ENCODE data around the gene NEURL2. TPM values are rescaled to one million over a fixed set of nuclear protein-coding genes. Genes with fewer than 3 reads are reported as not detected.
"Not testable (repeated sequence)": the region's sequence is repeated elsewhere in the genome, so short reads cannot be mapped to it uniquely, and the experiment has no call there.

The NEURL2 gene
- total RNA-seq, 1 experiment from 2014 or later, result 9.0 TPM

DNA sequence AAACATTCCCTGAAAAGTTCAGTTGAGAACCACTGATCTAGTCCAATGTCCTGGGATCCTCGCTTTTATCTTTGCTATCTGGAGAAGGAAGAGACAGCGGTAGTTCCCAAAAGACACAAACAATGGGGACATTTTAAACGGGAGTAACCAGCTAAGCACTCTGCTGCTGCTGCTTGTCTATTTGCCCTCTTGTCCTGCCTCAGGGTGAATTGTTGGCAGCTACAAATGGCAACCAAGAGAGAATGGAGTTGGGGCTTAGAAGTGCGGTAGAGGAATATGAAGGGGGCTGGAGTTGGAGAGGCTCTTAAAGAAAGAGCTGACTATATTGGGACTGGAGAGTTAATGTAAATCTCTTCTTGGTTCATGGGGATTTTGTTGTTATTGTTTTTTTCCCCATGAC lies 16.4 kb downstream of the NEURL2 start:
- DNase-seq (ENCODE audit: low read depth), result no peak

DNA sequence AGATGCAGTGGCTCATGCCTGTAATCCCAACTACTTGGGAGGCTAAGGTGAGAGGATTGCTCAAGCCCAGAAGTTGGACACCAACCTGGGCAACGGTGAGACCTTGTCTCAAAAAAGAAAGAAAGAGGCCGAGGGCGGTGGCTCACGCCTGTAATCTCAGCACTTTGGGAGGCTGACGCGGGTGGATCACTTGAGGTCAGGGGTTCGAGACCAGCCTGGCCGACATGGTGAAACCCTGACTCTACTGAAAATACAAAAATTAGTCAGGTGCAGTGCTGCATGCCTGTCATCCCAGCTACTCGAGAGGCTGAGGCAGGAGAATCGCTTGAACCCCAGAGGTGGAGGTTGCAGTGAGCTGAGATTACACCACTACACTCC lies 16.9 kb downstream of the NEURL2 start:
- not testable (repeated sequence) for DNase-seq (ENCODE audit: low read depth)

DNA sequence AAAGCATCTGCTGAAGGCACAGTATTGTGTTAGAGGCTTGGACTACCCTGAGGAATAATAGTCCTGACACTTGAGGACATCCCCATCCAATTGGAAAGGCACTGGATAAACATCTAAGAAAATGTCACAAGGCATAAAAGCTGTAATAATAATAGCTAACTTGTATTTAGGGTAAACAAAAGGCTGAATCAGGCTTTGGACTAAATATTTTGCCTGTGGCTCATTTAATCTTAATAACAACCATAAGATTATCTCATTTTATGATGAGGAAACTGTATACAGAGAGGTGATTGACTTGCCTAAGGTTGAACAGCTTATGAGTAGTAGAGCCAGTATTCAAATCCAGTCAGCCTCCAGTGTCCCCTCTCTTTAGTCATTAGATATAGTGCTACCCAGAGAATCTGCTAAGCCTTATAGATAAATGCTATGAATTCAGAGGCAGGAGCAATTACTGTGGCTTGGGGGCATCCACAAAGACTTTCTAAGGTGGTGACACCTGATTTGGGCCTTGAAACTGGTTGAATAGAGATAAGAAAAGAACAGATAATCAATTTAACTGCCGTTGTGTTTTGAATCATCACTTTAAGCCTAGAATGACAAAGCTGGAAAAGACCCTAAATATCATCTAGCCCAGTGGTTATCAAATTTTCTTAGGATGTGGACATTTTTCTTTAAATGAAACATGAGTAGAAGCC lies 17.5 kb downstream of the NEURL2 start:
- DNase-seq (ENCODE audit: low read depth), result no peak

DNA sequence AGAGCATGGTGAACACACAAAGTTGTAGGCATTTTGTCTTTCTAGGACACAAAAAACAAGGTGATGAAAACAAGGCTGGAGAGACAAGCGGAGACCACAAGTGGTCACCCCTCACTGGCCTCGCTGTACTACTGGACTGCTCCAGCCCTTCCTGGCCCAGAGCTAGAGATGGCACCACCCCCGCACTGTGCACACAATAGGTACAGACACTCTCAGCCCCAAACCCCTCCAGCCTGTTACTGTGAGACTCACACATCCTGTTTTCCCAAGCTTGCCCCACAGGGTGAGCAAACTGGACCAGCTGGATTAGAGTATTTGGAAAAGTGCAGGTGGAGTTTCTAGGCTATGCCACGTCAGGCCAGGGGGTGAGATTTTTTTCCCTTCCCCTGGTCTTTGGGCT lies 18.4 kb downstream of the NEURL2 start:
- DNase-seq (ENCODE audit: low read depth), result no peak

DNA sequence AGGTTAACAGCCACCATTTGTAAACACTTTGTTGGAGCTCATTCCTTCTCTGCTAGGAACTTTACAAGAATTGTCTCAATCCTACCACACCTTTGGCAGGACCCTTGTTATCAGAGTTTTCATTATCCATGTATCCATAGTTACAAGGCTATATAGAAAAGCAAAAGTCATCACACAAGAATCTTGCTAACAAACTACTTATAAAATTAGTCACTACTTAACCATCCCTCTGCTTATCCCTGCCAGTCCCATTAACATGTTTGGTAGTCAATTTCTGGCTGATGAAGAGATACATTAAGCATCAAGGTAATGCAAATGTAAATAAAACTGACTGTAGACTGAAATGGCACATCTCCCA lies 23.2 kb downstream of the NEURL2 start:
- peak; percentile 38 for DNase-seq (ENCODE audit: low read depth)

DNA sequence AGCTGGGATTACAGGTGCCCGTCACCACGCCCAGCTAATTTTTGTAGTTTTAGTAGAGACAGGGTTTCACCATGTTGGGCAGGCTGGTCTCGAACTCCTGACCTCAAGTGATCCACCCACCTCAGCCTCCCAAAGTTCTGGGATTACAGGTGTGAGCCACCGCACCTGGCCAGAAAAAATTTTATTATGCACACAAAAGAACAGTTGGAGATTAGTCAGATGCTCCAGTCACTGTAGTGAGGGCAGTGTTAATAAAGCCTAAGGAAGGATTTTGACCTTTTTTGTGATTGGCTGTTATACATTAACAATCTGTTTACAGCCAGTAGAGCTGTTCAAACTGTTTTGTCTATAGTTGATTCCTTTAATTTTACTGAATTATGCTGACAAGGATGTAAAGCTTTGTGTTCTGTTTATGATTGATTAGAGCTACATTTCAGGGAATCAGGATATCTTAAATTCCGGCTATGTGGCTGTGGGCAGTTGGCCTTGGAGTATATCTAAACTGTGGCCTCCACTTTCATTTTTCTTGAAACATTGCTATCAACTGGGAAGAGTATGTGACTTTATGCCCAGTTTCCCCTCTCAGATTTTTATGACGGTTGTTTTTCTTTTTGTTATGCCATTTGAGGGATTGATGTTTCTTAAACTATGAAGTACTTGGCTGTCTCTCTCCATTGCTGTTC lies 23.7 kb downstream of the NEURL2 start:
- DNase-seq (ENCODE audit: low read depth), result no peak

DNA sequence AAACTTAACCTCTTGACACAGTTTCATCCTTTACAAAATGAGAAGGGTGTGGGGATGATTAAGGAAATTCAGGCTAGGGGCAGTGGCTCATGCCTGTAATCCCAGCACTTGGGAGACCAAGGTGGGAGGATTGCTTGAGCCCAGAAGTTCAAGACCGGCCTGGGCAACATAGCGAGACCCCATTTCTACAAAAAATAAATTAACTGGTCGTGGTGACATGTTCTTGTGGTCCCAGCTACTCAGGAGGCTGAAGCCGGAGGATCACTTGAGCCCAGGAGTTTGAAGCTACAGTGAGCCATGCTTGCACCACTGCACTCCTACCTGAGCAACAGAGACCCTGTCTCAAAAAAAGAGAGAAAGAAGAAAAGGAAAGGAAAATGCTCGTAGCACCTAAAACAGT lies 24.6 kb downstream of the NEURL2 start:
- no peak for DNase-seq (ENCODE audit: low read depth)

DNA sequence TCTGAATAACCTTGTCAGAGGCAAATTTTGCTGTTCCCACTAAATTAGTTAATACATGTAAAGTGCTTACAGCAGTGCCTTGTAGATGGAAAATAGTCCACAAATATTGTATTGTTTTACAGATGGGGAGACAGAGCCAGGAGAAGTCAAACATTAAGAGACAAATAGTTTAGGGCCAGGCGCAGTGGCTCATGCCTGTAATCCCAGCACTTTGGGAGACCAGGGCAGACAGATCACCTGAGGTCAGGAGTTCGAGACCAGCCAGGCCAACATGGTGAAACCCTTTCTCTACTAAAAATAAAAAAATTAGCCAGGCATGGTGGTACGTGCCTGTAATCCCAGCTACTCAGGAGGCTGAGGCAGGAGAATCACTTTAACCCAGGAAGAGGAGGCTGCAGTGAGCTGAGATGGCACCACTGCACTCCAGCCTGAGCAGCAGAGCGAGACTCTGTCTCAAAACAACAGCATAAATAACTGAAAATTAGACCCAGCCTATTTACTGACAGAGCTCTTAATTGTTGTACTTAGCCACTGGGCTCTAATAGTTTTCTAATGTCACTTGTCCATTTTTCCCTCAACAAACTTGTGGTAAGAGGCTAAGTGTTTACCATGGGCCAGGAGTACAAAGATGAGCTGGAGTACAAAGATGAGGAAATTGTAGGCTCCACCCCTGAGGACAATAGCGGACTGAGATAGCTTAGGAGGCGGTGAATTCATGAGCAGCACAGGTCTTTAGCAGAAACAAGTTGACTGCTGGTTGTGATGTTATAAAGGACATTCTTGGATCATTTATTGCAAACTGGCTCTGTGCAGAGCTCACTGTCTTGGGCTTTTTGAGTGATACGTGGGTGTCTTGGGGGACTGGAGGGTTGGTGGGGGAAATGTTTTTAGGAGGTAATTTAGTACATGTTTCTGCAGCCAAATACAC lies 27.2 kb downstream of the NEURL2 start:
- DNase-seq (ENCODE audit: low read depth), result no peak

DNA sequence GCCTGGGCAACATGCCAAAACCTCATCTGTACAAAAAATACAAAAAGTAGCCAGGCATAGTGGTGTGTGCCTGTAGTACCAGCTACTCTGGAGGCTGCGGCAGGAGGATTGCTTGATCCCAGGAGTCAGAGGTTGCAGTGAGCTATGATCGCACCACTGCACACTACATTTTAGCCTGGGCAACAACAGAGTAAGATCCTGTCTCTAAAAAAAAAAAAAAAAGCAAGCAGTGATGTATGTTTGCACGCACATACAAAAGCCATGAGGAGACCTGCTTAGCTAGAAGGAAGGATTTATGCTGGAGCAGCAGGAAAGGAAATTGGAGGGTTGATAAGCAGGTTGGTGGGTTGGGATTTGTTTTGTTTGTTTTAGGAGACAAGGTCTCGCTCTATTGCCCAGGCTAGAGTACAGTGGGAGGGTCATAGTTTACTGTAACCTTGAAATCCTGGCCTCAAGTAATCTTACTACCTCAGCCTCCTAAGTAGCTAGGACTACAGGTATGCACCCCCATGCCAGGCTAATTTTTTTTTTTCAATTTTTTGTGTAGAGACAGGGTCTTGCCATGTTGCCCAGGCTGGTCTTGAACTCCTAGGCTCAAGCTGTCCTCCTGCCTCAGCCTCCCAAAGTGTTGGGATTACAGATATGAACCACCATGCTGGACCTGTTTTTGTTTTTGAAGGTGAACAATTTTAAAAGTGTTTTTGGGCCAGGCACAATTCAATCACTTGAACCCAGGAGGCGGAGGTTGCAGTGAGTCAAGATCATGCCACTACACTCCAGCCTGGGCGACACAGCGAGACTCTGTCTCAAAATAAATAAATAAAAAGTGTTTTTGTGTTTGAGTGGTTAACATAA lies 29.6 kb downstream of the NEURL2 start:
- DNase-seq (ENCODE audit: low read depth), result no peak

DNA sequence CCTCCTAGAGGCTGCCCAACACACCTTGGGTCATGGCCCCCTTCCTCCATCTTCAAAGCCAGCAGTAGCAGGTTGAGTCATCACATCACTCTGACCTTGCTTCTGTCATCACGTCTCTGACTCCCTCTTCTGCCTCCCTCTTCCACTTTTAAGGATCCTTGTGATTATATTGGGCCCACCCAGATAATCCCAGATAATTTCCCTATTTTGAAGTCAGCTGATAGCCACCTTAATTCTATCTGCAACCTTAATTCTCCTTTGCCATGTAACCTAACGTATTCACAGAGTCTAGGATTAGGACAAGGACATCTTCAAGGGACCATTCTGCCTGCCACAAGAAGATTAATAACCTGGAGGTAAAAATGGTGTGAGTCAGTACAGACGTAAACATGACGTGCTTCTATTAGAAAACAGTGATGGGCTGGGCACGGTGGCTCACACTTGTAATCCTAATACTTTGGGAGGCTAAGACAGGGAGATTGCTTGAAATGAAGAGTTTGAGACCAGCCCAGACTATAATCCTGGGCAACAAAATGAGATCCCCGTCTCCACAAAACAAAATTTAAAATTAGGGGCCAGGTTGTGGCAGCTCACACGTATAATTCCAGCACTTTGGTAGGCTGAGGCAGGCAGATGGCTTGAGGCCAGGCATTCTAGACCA lies 30.3 kb downstream of the NEURL2 start:
- no peak for DNase-seq (ENCODE audit: low read depth)

DNA sequence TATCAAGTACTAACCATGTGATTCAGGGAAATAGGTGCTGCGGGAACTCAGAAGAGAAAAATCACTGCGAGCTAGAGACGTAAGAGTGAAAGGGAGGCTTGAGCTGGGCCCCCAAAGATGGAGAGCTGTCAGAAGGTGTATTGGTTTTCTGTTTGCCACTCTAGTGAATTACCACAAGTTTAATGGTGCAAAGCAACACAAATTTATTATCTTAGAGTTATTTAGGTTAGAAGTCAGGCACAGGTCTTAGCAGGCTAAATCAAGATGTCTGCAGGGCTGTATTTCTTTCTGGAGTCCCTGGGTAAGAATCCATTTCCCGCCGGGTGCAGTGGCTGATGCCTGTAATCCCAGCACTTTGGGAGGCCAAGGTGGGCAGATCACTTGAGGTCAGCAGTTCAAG lies 31.1 kb downstream of the NEURL2 start:
- no peak for DNase-seq (ENCODE audit: low read depth)

DNA sequence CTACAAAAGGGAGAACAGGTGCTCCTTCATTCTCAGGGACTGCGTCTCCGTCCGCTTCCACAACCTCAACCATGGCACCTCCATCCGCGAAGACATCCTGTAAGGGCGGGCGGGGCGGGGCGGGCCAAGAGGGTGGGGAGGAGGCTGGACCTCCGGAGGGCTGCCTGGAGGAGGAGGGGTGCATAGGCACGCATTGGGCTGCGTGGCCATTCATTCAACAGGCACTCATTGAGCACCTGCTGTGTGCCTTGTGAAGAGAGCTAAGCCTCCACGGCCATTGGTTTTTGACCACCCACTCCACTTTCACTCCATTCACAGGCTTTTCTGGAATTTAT lies 33.2 kb downstream of the NEURL2 start:
- no peak for DNase-seq (ENCODE audit: low read depth)

DNA sequence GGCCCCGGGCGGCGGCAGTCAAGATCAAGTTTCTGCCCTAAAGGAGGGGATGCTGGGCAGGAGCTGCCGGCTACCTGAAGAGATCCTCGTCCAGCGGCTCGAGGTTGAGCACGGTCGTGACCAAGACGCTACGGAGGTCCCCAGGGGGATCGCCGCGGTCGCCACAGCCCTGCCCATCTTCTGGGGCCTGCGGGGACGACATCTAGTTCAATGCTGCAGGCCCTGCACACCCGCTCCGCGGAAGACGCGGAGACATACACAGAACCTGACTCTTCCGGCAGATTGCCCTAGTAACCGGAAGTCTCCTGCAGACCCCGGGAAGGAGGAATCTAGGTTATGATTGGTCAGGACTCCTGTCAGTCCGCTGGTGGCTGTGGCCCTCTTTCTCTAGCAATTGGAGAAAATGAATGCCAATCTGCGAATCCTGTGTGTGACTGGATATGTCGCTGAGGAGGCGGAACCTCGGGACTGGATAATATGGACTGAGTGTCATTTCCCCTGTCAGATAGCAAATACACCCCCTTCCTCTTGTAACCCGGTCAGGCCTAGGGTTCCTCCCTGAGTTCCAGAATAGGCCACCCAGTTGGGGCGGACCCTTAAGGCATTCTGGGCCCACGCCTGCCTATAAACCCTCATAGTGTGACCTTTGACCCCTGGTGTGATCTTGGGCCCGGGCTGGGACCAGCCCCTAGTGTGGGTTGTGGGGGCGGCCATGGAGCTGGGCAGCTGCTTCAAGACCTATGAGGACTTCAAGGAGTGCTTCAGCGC lies 33.7 kb downstream of the NEURL2 start, which contains the start of the genes ACOT8 and ZSWIM3:
ACOT8 (minus strand) TSS at position 279 of the 768 bp plus-strand sequence; CDS start at position 202, 77 bp downstream.
ZSWIM3 (plus strand) TSS at position 501 of the 768 bp plus-strand sequence; CDS start at position 713, 212 bp downstream.
- peak; percentile 100 for DNase-seq (ENCODE audit: low read depth)

DNA sequence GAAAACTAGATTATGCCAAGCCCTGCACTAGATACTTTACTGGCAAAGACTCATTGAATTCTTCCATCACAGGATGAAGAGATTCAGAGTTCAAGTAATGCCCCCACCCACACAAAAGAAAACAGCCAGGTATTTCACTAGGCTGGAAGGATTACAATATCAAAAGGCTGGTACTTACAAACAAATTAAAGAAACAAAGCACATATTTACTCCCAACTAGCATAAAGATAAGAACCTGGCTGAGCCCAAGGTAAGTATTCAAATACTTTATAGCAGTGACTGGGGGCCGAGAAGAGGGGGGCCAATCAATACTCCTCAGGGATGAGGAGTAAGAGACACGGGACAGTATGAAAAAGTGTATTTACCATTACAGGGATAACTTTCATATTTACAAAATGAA lies 37.5 kb downstream of the NEURL2 start:
- DNase-seq (ENCODE audit: low read depth), result no peak

DNA sequence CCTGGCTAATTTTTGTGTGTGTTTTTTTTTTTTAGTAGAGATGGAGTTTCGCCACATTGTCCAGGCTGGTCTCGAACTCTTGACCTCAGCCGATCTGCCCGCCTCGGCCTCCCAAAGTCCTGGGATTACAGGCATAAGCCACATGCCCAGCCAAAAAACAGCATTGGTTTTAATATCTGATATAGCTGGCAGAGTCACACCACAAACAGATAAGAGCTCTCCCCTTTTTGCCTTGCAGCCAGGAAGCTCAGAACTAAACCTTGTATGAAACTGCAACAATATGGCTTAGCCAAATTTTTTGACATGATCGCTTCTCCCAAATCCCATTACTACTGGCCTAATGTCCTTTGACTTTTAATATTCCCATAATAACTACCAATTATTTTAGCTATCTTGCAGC lies 38.7 kb downstream of the NEURL2 start:
- no peak for DNase-seq (ENCODE audit: low read depth)

DNA sequence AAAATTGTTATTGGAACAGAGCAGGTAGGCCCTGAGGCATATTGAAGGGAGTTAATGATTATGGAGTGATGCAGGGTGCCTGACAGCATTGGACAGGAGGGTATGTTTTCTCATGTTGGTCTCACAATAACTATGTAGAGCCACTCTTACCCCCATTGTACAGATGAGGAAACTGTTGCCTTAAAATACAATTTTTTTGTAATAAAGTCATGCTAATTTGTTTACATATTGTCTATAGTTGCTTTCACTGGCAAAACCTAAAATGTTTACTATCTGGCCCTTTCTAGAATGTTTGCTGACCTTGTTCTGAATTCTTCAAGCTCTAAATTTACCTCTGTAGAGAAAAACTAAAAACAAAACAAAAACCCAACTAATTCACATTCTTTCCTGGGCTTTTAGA lies 39.5 kb downstream of the NEURL2 start:
- DNase-seq (ENCODE audit: low read depth), result no peak

DNA sequence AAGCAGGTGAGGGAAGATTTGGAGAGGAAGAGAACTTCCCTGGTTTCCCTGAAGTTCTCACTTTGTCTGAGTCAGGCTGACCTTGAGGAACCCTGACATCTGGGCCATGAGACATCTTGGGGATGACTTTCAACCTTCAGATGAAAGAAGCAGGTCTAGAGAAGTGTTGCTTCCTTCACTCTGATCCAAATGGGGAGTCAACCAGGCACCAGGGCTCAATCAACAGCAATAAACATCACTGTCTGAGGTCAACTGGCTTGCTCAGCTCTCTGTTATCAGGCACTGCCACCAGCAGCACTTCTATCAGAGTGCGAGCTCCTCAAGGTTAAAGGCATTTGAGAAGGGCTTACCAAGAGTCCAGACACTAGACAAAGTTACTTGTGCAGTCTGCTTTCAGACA lies 40.1 kb downstream of the NEURL2 start:
- no peak for DNase-seq (ENCODE audit: low read depth)

DNA sequence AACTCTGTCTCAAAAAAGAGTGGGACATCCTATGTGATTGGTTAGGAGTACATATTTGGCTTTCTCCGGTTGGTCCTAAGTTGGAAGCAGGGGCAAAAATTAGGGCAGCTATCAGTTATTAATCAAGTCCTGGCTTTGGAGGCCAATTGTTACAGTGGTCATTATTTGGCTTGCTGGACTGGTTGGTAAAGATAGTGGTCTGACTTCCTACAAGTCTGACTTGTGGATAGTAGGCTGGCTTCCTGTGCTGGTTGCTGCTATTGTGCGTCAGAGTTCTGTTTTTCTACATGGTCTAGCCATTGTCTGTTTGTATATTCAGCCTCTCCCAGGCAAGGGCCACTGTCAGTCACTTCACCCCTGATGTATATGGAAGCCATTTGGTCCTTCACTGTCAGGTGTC lies 40.8 kb downstream of the NEURL2 start:
- no peak for DNase-seq (ENCODE audit: low read depth)

DNA sequence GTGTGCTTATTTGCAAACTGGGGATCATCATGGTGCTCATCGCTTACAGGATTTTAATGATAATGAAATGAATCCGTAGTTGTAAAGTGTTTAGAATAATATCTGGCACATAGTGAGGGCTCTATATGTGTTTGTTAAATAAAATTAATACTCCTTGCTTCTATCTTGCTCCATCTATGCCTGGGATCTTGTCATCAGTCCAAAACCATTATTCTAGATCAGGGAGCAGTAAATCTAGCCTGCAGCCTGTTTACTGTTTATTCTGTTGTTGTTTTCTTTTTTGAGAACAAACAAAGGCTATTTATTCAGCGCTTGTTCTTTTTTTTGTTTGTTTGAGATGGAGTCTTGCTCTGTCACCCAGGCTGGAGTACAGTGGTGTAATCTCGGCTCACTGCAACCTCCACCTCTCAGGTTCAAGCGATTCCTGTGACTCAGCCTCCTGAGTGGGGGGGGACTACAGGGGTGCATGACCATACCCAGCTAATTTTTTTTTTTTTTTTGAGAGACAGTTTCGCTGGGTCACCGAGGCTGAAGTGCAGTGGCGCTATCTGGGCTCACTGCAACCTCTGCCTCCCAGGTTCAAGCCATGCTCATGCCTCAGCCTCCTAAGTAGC lies 41.9 kb downstream of the NEURL2 start:
- no peak for DNase-seq (ENCODE audit: low read depth)

DNA sequence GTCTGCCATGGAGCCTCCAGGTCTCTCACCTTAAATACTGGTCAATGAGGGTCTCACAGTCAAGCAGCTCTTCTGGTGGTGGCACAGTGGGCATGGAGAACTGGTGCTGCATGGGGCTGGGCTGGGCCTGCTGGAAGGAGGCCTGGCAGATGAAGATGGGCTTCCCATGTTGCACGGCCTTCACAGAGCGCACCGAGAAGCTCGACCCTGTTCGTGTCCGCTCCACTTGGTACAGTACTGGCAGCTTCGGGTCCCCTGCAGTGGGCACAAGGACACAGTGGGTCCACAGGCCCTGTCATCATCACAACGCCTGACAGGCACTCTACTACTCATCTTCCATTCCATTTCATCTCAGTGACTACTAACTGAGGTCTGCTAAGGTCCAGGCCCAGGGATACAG lies 42.6 kb downstream of the NEURL2 start:
- DNase-seq (ENCODE audit: low read depth), result no peak

All from LHCN-M2 (cell line).